Measurements from ENCODE around the gene DENND10. TPM values are rescaled to one million over a fixed set of nuclear protein-coding genes. Genes with fewer than 3 reads are reported as not detected.

The DENND10 gene
- total RNA-seq, 2 donors from 2014 or later, result 23.3 to 42.7 TPM

DNA sequence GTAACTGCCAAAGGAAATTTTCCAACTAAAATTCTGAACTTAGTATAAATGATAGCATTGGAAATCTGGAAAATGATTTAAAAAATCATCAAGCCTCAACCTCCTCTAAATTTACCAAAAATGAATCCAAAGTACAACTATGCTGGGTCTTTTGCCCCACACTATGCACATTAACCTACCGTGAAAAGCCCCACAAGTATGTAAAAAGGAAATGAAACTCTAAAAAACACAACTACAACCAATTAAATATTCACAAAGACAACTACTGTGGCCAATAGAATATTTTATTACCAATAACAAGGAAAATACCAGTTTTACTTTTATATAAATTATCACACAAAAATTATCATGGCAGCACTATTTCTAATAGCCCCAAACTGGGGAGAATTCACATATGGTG is 42.6 kb upstream of the DENND10 start:
- H3K4me1 ChIP-seq, result no peaks in the 10 kb centered on the region
- intact Hi-C loops (cut with DNase I), result loop anchor here (10.0 kb wide), 1 partner anchor 53 kb away; no protein-coding TSS in a partner anchor
- no peaks in the 10 kb centered on the region for H3K9me3 ChIP-seq
- H3K27me3 ChIP-seq, result no peaks in the 10 kb centered on the region
- DNase-seq, result no peak
- no peak overlapping the region for H3K27ac ChIP-seq
- no peak overlapping the region for H3K9ac ChIP-seq (ENCODE audit: low read depth in 2 of 2, low read length in 2 of 2)
- H3K36me3 ChIP-seq, result peaks cover 26% of the 10 kb centered on the region
- H3K4me3 ChIP-seq, result no peak overlapping the region
- TF ChIP-seq, protein P1, sequence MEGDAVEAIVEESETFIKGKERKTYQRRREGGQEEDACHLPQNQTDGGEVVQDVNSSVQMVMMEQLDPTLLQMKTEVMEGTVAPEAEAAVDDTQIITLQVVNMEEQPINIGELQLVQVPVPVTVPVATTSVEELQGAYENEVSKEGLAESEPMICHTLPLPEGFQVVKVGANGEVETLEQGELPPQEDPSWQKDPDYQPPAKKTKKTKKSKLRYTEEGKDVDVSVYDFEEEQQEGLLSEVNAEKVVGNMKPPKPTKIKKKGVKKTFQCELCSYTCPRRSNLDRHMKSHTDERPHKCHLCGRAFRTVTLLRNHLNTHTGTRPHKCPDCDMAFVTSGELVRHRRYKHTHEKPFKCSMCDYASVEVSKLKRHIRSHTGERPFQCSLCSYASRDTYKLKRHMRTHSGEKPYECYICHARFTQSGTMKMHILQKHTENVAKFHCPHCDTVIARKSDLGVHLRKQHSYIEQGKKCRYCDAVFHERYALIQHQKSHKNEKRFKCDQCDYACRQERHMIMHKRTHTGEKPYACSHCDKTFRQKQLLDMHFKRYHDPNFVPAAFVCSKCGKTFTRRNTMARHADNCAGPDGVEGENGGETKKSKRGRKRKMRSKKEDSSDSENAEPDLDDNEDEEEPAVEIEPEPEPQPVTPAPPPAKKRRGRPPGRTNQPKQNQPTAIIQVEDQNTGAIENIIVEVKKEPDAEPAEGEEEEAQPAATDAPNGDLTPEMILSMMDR (IDR thresholded peaks at IDR 0.05), result no peak

DNA sequence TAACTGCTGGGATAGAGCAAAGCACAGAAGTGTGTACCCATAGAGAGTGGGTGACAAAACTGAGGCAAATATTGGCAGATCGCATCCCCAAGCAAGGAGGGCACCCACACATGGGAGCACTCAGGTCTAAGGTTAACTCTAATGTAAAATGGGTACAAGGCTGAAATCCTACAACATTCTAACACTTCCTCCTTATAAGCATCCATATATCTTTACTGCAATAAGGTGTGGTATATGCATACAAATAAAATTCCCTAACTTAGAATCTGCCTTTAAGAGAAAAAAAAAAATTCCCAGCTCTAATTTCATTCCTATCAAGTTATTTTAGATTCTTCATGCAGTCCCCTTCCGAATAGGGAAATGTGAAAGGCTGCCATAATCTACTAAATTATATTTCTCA is 42.0 kb upstream of the DENND10 start:
- Histone ChIP-seq H3K4me3 (no peak overlapping the region), H3K4me1 (no peaks in the 10 kb centered on the region), H3K9me3 (no peaks in the 10 kb centered on the region), H3K27ac (no peak overlapping the region), H3K27me3 (no peaks in the 10 kb centered on the region), H3K36me3 (peaks cover 26% of the 10 kb centered on the region), H3K9ac (ENCODE audit: low read depth in 2 of 2, low read length in 2 of 2) (no peak overlapping the region)
- intact Hi-C loops (cut with DNase I), result loop anchor here (10.0 kb wide), 1 partner anchor 53 kb away; no protein-coding TSS in a partner anchor
- no peak for DNase-seq
- TF ChIP-seq, protein P1 (IDR thresholded peaks at IDR 0.05), result no peak

DNA sequence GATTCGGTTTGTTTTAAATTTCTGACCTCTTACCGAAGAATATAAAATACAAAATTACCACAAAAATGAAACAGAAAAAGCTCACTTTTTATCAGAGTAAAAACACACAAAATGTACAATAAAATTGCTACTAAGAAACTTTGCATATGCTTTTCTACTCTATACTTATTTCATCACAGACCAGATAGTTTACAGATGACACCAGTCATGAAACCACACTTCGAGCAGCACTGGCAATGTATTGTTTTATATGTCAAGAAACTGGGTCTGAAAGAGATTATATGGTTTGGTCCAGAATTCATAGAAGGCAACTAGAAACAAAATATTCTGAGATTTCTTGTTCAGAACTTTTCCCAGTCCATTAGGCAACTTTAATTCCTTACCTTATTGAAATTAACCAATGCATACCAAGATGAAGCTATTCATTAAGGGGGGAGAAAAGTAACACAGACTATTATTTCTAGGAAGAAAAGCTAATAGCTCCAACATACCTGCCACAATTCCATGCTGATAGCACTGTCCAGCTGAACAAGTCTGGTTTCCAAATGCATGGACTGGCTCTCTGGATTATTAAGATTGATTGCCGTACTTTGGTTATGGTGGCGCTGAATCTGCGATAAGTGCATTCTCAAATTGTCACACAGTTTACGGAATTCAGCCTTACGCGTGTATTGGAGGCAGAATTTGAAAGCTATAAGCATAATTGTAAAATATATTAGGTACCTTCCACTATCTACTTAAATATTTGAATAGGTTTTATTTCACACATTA is 33.3 kb upstream of the DENND10 start:
- intact Hi-C loops (cut with DNase I), result no loop called here
- no peak overlapping the region for H3K27ac ChIP-seq
- H3K4me3 ChIP-seq, result no peak overlapping the region
- peaks cover 34% of the 10 kb centered on the region for H3K36me3 ChIP-seq
- no peak for DNase-seq
- H3K9me3 ChIP-seq, result no peaks in the 10 kb centered on the region
- H3K27me3 ChIP-seq, result no peaks in the 10 kb centered on the region
- TF ChIP-seq, protein P1 (IDR thresholded peaks at IDR 0.05), result no peak
- no peak overlapping the region for H3K9ac ChIP-seq (ENCODE audit: low read depth in 2 of 2, low read length in 2 of 2)
- H3K4me1 ChIP-seq, result no peaks in the 10 kb centered on the region

DNA sequence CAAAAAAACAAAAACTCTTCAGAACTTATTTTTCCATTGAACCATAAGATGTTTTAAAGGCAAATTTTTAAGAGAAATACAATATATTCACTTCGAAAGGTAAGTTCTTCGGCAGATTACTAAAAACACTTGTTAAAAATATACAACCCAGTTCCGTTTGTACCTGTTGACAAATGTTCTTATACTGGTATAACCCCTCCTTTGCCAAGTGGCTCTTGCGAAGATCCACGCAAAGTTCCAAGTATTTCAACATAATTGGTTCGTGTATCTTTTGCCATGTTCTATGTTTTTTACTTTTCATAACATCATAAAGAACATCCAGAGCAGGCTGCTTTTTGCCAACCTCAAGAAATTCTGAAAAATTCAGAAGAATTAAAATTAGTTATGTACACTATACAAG is 30.3 kb upstream of the DENND10 start:
- H3K36me3 ChIP-seq, result peaks cover 19% of the 10 kb centered on the region
- TF ChIP-seq, protein P1 (IDR thresholded peaks at IDR 0.05), result no peak
- H3K4me3 ChIP-seq, result no peak overlapping the region
- no peaks in the 10 kb centered on the region for H3K9me3 ChIP-seq
- no peaks in the 10 kb centered on the region for H3K4me1 ChIP-seq
- no peak for DNase-seq
- no peaks in the 10 kb centered on the region for H3K27me3 ChIP-seq
- H3K27ac ChIP-seq, result no peak overlapping the region
- intact Hi-C loops (cut with DNase I), result no loop called here
- H3K9ac ChIP-seq (ENCODE audit: low read depth in 2 of 2, low read length in 2 of 2), result no peak overlapping the region

DNA sequence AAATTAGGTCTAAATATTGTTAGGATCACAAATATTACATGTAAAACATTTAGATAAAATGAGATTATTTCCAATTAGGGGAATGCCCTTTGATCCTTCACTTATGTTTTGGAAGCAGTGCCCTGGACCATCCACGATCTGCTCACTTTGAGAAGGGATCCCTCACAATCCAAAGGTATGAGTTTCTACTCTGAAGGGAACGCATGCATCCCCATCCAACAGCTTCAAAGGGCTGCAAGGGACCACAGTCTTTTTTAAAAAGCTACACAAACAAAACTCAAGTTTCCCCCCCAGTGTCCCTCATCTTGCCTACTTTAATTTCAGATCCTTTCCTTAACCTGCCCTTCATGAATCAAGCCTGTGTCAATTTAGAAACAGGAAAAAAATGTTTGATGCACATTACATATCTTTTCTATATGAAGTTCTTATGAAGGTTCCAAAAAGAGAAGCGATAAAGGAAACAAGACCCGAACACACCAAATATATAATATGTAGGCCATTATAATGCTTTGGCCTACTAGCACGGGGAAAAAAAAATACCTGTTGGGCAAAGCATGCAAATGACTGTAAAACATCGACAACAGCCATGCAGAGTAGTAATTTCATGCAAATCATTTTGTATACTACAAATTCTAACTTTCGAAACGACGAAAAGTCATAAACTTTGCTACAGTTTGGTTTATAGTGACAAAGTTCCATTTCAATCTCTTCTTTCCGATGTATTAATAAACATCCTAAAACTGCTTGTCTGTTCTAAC is 25.3 kb upstream of the DENND10 start:
- Histone ChIP-seq H3K27me3 (no peaks in the 10 kb centered on the region), H3K9ac (ENCODE audit: low read depth in 2 of 2, low read length in 2 of 2) (peak overlapping the region; percentile 99 to 100), H3K4me1 (no peaks in the 10 kb centered on the region), H3K27ac (no peak overlapping the region), H3K4me3 (peak overlapping the region; percentile 93), H3K36me3 (no peaks in the 10 kb centered on the region), H3K9me3 (no peaks in the 10 kb centered on the region)
- intact Hi-C loops (cut with DNase I), result no loop called here
- TF ChIP-seq, protein P1 (IDR thresholded peaks at IDR 0.05), result no peak
- no peak for DNase-seq
